Epithelial cell of proximal tubule (primary cell): ENCODE measurements around the gene AKT1. TPM values are rescaled to one million over a fixed set of nuclear protein-coding genes. Genes with fewer than 3 reads are reported as not detected.
"Not testable (repeated sequence)": the region's sequence is repeated elsewhere in the genome, so short reads cannot be mapped to it uniquely, and the experiment has no call there.

Source experiments
- DNase-seq: peaks from one replicate; pipeline ENCODE4 v3.0.0-alpha.2; 2011; ENCODE audit warnings: low read depth
- H3K4me3 ChIP-seq: 2 replicates; pipeline ENCODE4 v1.5.1; 2011; ENCODE audit warnings: low read depth, mild to moderate bottlenecking, low read length
- total RNA-seq: library from RNA; depleted of rRNA; stranded (reverse); fragments of >200 nt; gene quantifications from 2 replicates; pipeline ENCODE4 v1.2.3, GENCODE V29; 2015
- TF ChIP-seq, protein P1 (sequence below): conservative IDR thresholded peaks from 2 replicates; pipeline ENCODE4 v1.5.1; 2012; ENCODE audit warnings: low read depth, mild to moderate bottlenecking, low read length

Gene AKT1
- total RNA-seq, 1 donor from 2014 or later, result 162 TPM

DNA sequence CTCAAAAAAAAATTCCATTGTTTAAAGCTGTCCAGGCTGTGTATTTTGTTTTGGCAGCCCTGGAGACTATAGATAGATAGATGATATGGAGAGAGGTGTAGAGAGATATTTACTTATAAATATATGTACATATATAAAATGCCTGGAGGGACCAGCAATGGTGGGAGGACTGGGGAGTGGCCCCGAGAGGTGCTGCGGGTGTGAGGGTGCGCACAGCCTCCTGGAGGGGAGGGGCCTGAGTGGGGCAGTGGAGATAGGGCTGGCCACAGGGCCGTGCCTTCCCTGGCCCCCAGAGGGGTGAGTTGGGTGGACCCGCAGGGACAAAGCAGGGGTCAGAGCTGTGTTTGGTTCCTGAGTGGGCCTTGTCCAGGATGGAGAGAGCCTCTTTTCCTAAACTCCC, 65.1 kb downstream of the AKT1 start:
- no peak for DNase-seq
- TF ChIP-seq, protein P1, sequence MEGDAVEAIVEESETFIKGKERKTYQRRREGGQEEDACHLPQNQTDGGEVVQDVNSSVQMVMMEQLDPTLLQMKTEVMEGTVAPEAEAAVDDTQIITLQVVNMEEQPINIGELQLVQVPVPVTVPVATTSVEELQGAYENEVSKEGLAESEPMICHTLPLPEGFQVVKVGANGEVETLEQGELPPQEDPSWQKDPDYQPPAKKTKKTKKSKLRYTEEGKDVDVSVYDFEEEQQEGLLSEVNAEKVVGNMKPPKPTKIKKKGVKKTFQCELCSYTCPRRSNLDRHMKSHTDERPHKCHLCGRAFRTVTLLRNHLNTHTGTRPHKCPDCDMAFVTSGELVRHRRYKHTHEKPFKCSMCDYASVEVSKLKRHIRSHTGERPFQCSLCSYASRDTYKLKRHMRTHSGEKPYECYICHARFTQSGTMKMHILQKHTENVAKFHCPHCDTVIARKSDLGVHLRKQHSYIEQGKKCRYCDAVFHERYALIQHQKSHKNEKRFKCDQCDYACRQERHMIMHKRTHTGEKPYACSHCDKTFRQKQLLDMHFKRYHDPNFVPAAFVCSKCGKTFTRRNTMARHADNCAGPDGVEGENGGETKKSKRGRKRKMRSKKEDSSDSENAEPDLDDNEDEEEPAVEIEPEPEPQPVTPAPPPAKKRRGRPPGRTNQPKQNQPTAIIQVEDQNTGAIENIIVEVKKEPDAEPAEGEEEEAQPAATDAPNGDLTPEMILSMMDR, result no peak

DNA sequence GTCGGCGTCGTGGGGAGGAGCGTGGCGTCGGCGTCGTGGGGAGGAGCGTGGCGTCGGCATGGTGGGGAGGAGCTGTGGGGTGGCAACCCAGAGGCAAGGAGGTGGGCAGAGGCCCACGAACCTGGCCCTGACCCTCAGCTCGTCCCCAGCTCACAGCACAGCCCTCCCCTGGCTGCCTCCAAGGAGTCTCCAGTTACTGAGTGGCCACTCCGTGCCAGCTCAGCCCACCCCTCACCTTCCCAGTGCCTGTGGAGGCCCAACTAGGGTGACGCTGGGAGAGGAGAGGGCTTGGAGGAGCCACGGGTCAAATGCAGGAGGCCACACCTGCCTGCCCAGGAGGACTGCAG, 65.7 kb downstream of the AKT1 start:
- TF ChIP-seq, protein P1, result no peak

More for the DNA sequence above, 65.1 kb downstream of the AKT1 start:
- no peak overlapping the region for H3K4me3 ChIP-seq

DNA sequence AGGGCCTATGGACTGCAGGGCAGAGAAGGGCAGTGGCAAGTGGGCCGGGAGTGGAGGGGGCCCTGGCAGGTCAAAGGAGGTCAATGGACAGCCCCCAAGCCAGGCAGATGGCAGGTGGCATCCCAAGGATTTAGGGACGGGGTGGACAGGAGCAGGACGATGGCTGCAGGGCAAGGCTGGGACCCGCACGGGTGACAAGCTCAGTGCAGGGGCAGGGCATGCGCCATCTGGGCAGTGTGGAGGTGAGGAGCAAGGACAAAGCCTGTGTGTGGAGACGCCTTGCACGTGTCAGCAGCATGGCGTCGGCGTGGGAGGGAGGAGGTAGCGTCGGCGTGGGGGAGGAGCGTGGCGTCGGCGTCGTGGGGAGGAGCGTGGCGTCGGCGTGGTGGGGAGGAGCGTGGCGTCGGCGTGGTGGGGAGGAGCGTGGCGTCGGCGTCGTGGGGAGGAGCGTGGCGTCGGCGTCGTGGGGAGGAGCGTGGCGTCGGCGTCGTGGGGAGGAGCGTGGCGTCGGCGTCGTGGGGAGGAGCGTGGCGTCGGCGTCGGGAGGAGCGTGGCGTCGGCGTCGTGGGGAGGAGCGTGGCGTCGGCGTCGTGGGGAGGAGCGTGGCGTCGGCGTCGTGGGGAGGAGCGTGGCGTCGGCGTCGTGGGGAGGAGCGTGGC, 66.2 kb downstream of the AKT1 start:
- H3K4me3 ChIP-seq, DNase-seq: not testable (repeated sequence)

More for the DNA sequence above, 65.7 kb downstream of the AKT1 start:
- DNase-seq, result no peak
- H3K4me3 ChIP-seq, result no peak overlapping the region

DNA sequence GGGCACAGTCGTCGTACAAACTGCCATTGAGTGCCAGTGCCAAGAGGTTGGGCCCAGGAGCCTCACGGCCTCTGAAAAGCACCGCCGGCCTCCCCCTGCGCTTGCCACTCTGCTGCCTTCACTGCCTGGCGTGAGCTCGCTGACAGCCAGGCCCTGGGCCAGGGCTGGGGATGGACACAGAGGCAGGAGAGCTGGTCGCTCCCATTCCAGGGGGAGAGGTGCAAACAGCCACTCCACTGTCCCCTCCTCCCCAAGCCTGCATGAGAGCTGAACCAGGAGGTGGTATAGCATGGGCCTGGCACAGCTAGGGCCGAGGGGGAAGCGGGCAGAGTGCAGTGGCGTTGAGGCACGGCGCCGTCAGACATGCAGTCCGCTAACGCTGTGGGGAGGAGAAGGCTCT, 66.9 kb downstream of the AKT1 start:
- no peak overlapping the region for H3K4me3 ChIP-seq
- TF ChIP-seq, protein P1, result no peak
- no peak for DNase-seq

DNA sequence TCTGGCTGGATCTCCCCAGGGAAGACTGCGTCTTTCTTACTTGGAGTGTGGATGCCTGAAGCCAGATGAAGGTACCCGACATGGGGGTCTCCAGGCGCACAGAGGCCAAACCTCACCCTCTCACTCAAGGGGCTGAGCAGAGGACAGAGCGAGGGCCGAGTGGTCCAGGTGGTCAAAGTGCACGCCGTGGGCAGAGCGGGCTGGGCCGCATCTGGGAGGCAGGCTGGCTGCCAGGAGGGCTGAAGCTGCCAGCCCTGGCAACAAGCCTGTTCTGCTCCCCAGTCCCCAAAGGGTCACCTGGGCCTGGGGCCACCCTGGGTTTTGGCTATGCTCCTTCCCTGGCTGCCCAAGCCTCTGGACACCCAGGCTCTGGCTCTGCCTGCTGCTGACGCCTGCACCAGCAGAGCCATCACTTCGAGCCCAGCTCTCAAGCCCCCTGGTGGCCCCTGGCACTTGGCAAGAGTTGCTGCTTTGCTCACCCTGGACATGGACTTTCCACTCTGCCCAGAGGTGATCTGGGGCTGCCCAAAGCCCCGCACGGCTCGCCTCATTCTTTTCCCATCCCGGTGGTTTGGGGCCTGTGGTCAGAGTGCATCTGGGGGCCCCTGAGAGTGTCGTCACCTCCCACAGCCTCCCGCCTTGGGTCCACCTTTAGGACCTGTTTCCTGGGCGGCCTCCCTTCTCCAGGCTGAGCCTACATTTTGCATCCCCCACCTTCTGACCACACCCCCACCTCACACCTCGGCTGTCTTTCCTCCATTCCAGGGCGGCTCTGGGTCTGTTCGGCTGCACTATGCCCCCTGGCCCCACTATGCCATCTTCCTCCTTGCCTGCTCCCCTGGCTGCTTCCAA, 68.7 kb downstream of the AKT1 start:
- H3K4me3 ChIP-seq, result no peak overlapping the region
- DNase-seq, result no peak
- TF ChIP-seq, protein P1, result peak; percentile 32

DNA sequence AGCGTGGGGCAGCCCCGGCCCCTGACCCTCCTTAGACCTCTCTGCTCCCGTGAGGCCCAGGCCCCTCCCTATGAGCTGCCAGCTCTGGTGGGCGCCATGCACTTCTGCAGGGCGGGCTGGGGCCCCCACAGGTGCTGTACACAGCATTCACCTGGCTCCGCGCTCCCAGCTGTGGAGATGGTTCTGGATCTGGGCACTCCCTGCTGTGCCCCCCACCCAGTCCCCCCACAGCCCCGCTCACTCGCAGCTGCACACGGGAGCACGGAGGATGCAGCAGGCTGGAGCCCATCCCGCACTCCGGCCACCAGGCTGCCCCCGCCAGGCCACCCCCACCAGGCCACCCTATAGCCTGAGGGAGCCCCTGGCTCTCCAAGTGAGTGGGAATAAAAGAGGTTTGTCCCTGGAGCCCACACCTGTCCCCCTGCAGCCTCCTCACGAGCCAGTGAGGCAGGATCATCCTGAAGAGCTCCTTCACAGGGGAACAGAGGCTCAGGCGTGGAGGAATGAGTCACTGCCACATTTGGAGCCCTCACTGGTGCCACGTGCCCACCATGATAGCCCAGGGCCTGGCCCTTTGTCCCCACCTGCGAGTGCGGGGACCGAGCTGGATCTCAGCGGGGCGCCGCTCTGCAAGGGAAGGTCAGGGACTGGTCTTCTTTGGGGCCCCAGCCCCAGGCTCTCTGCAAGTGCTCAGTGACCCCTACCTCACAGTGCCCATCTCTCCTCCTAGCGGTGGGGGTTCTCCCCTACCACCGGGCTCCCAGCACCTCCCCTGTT, 69.6 kb downstream of the AKT1 start:
- H3K4me3 ChIP-seq, result no peak overlapping the region
- no peak for DNase-seq
- TF ChIP-seq, protein P1, result no peak

DNA sequence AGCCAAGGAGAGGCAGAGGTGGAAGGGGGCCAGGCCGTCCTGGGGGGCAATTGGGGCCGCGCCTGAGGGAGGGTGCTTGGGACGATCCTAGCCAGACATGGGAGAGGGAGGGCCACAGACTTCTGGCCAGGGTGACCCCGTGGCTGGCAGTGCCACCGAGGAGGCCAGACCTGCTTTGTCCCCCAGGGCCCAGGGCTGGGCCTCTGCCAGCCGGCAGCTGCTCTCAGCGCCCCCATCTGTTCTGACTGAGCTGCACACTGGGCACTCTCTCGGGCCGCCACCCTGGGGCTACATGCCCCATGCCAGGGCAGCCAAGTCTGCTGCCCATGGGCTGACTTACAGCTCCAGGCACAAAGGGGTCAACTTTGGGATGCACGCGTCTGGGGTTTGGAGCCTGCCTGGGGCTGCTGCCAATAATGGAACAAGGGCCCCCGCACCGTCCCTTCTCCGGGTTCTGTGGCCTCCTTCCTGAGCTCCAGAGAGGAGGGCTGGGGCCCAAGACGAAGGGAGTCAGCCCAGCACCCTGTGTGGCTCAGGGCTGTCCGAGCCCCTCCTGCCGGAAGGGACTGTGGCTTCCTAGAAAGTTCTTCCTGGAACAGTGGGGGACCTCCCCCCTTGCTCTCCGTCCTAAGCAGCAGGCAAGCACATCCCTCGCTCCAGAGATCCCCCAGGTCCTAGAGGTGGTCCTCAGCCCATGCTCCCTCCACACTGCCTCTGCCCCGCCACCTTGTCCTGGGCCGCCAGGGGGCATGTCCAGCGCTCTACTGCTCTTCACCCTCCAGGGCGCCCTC, 70.4 kb downstream of the AKT1 start:
- H3K4me3 ChIP-seq, result peak overlapping the region; percentile 65
- DNase-seq, result no peak
- TF ChIP-seq, protein P1, result peak; percentile 48
